Dendritic cell treated with granulocyte-macrophage colony-stimulating factor and Interleukin-4, amounts not matched to agents 40 ng/mL and 50 ng/mL, for 4 days (primary cell): ENCODE results near the gene TRPM5.

ENCODE experiments used
- H3K27ac Mint-ChIP-seq: one replicate; pipeline ENCODE4 v1.8.0; 2022; ENCODE audit warnings: mild to moderate bottlenecking, mixed read lengths
- H3K27me3 Mint-ChIP-seq: one replicate; pipeline ENCODE4 v1.8.0; 2022; ENCODE audit warnings: mild to moderate bottlenecking, mixed read lengths
- H3K36me3 Mint-ChIP-seq: one replicate; pipeline ENCODE4 v1.8.0; 2022; ENCODE audit warnings: low read depth, mixed read lengths
- H3K4me1 Mint-ChIP-seq: one replicate; pipeline ENCODE4 v1.8.0; 2022; ENCODE audit warnings: low read depth, mixed read lengths
- H3K4me3 Mint-ChIP-seq: one replicate; pipeline ENCODE4 v1.8.0; 2022; ENCODE audit warnings: mild to moderate bottlenecking, moderate library complexity, mixed read lengths
- H3K9me3 Mint-ChIP-seq: one replicate; pipeline ENCODE4 v1.8.0; 2022; ENCODE audit warnings: mixed read lengths
- intact Hi-C: fragments of 100-400 bp; cut with micrococcal nuclease; formaldehyde crosslinking; loops from one replicate; pipeline ENCODE4 v1.15.0; 2022

Gene TRPM5

GRCh38 chr11:2442589-2442988 lies 1.7 kb downstream of the TRPM5 start:
- H3K27ac Mint-ChIP-seq: no peak overlapping the region
- peaks cover 12% of the 10 kb centered on the region for H3K36me3 Mint-ChIP-seq
- intact Hi-C loops: no loop called here
- H3K9me3 Mint-ChIP-seq: no peaks in the 10 kb centered on the region
- peaks cover 45% of the 10 kb centered on the region for H3K4me1 Mint-ChIP-seq
- H3K4me3 Mint-ChIP-seq: no peak overlapping the region
- H3K27me3 Mint-ChIP-seq: peaks cover 36% of the 10 kb centered on the region

- Mint-ChIP-seq H3K27me3 (peaks cover 48% of the 10 kb centered on the region), H3K4me1 (peaks cover 31% of the 10 kb centered on the region), H3K36me3 (peaks cover 6% of the 10 kb centered on the region), H3K9me3 (no peaks in the 10 kb centered on the region), H3K27ac (peak overlapping the region; percentile 46), H3K4me3 (no peak overlapping the region)
- intact Hi-C loops: no loop called here
Measured at GRCh38 chr11:2441171-2441570, 3.1 kb downstream of the TRPM5 start.

GRCh38 chr11:2440646-2441045 lies 3.7 kb downstream of the TRPM5 start:
- no peaks in the 10 kb centered on the region for H3K9me3 Mint-ChIP-seq
- peaks cover 26% of the 10 kb centered on the region for H3K4me1 Mint-ChIP-seq
- peaks cover 48% of the 10 kb centered on the region for H3K27me3 Mint-ChIP-seq
- H3K4me3 Mint-ChIP-seq: no peak overlapping the region
- peaks cover 6% of the 10 kb centered on the region for H3K36me3 Mint-ChIP-seq
- intact Hi-C loops: no loop called here
- H3K27ac Mint-ChIP-seq: no peak overlapping the region

GRCh38 chr11:2439820-2440219 lies 4.5 kb downstream of the TRPM5 start:
- peaks cover 20% of the 10 kb centered on the region for H3K4me1 Mint-ChIP-seq

GRCh38 chr11:2437516-2437915 lies 6.8 kb downstream of the TRPM5 start:
- intact Hi-C loops: no loop called here
- H3K27me3 Mint-ChIP-seq: peaks cover 33% of the 10 kb centered on the region
- H3K4me1 Mint-ChIP-seq: peaks cover 14% of the 10 kb centered on the region
- no peak overlapping the region for H3K27ac Mint-ChIP-seq
- H3K36me3 Mint-ChIP-seq: no peaks in the 10 kb centered on the region
- H3K9me3 Mint-ChIP-seq: no peaks in the 10 kb centered on the region
- H3K4me3 Mint-ChIP-seq: no peak overlapping the region

More at GRCh38 chr11:2439820-2440219, 4.5 kb downstream of the TRPM5 start:
- Mint-ChIP-seq H3K36me3 (no peaks in the 10 kb centered on the region), H3K9me3 (no peaks in the 10 kb centered on the region), H3K27me3 (peaks cover 48% of the 10 kb centered on the region), H3K4me3 (no peak overlapping the region), H3K27ac (no peak overlapping the region)
- intact Hi-C loops: no loop called here

GRCh38 chr11:2436521-2437031 lies 7.7 kb downstream of the TRPM5 start:
- peaks cover 37% of the 10 kb centered on the region for H3K27me3 Mint-ChIP-seq

GRCh38 chr11:2436013-2436520 lies 8.2 kb downstream of the TRPM5 start:
- intact Hi-C loops: no loop called here
- Mint-ChIP-seq H3K4me1 (peaks cover 9% of the 10 kb centered on the region), H3K27me3 (peaks cover 37% of the 10 kb centered on the region), H3K36me3 (no peaks in the 10 kb centered on the region), H3K4me3 (no peak overlapping the region), H3K9me3 (no peaks in the 10 kb centered on the region), H3K27ac (no peak overlapping the region)

More at GRCh38 chr11:2436521-2437031, 7.7 kb downstream of the TRPM5 start:
- no peaks in the 10 kb centered on the region for H3K36me3 Mint-ChIP-seq
- intact Hi-C loops: no loop called here
- H3K9me3 Mint-ChIP-seq: no peaks in the 10 kb centered on the region
- no peak overlapping the region for H3K4me3 Mint-ChIP-seq
- peaks cover 14% of the 10 kb centered on the region for H3K4me1 Mint-ChIP-seq
- no peak overlapping the region for H3K27ac Mint-ChIP-seq

- Mint-ChIP-seq H3K36me3 (no peaks in the 10 kb centered on the region), H3K27ac (no peak overlapping the region), H3K9me3 (no peaks in the 10 kb centered on the region), H3K4me1 (peaks cover 3% of the 10 kb centered on the region), H3K27me3 (peaks cover 37% of the 10 kb centered on the region), H3K4me3 (no peak overlapping the region)
- intact Hi-C loops: no loop called here
Measured at GRCh38 chr11:2435288-2436012, 8.9 kb downstream of the TRPM5 start.

- H3K4me3 Mint-ChIP-seq: no peak overlapping the region
- intact Hi-C loops: no loop called here
- H3K9me3 Mint-ChIP-seq: no peaks in the 10 kb centered on the region
- peaks cover 35% of the 10 kb centered on the region for H3K27me3 Mint-ChIP-seq
- no peaks in the 10 kb centered on the region for H3K36me3 Mint-ChIP-seq
- H3K27ac Mint-ChIP-seq: no peak overlapping the region
- no peaks in the 10 kb centered on the region for H3K4me1 Mint-ChIP-seq
Measured at GRCh38 chr11:2434506-2435255, 9.6 kb downstream of the TRPM5 start.

- peaks cover 33% of the 10 kb centered on the region for H3K27me3 Mint-ChIP-seq
- intact Hi-C loops: no loop called here
- no peaks in the 10 kb centered on the region for H3K9me3 Mint-ChIP-seq
- no peak overlapping the region for H3K4me3 Mint-ChIP-seq
- no peak overlapping the region for H3K27ac Mint-ChIP-seq
- H3K4me1 Mint-ChIP-seq: no peaks in the 10 kb centered on the region
- no peaks in the 10 kb centered on the region for H3K36me3 Mint-ChIP-seq
Measured at GRCh38 chr11:2434008-2434407, 10.3 kb downstream of the TRPM5 start.

GRCh38 chr11:2433106-2433925 lies 11.0 kb downstream of the TRPM5 start:
- no peaks in the 10 kb centered on the region for H3K36me3 Mint-ChIP-seq
- no peaks in the 10 kb centered on the region for H3K9me3 Mint-ChIP-seq
- intact Hi-C loops: no loop called here
- peaks cover 26% of the 10 kb centered on the region for H3K27me3 Mint-ChIP-seq
- H3K27ac Mint-ChIP-seq: no peak overlapping the region
- no peak overlapping the region for H3K4me3 Mint-ChIP-seq
- no peaks in the 10 kb centered on the region for H3K4me1 Mint-ChIP-seq

GRCh38 chr11:2432628-2433071 lies 11.7 kb downstream of the TRPM5 start:
- Mint-ChIP-seq H3K9me3 (no peaks in the 10 kb centered on the region), H3K4me1 (no peaks in the 10 kb centered on the region), H3K27ac (no peak overlapping the region), H3K27me3 (peaks cover 21% of the 10 kb centered on the region), H3K4me3 (no peak overlapping the region), H3K36me3 (no peaks in the 10 kb centered on the region)
- intact Hi-C loops: no loop called here

GRCh38 chr11:2432171-2432621 lies 12.1 kb downstream of the TRPM5 start:
- intact Hi-C loops: no loop called here
- Mint-ChIP-seq H3K27ac (no peak overlapping the region), H3K27me3 (peaks cover 20% of the 10 kb centered on the region), H3K9me3 (no peaks in the 10 kb centered on the region), H3K36me3 (no peaks in the 10 kb centered on the region), H3K4me1 (no peaks in the 10 kb centered on the region), H3K4me3 (no peak overlapping the region)
